Measurements from ENCODE around the gene CLASP1. TPM values are rescaled to one million over a fixed set of nuclear protein-coding genes. Genes with fewer than 3 reads are reported as not detected.
A peak's percentile ranks its signal among the peaks of the same experiment; 100 is the strongest.

Gene CLASP1
- total RNA-seq, 1 donor = 46.0 TPM

- peak; percentile 52 for DNase-seq (ENCODE audit: insufficient read length, low spot score, missing footprints)
- Histone ChIP-seq H3K9me3 (ENCODE audit: low read depth, low read length) (no peaks in the 10 kb centered on the region), H2AFZ (ENCODE audit: low read length) (no peak overlapping the region), H3K36me3 (ENCODE audit: insufficient read depth, low read length) (no peaks in the 10 kb centered on the region), H3K4me3 (ENCODE audit: insufficient read depth, low read length) (no peak overlapping the region), H4K20me1 (ENCODE audit: insufficient read depth, low read length) (no peaks in the 10 kb centered on the region), H3K27me3 (ENCODE audit: insufficient read depth, low read length) (peaks cover 21% of the 10 kb centered on the region), H3K4me2 (ENCODE audit: insufficient read depth, low read length) (no peak overlapping the region), H3K27ac (ENCODE audit: low read depth, low read length) (no peak overlapping the region), H3K4me1 (ENCODE audit: insufficient read depth, low read length) (no peaks in the 10 kb centered on the region), H3K79me2 (ENCODE audit: insufficient read depth, low read length) (no peaks in the 10 kb centered on the region)
- no peak for TF ChIP-seq CTCF (IDR thresholded peaks at IDR 0.05; ENCODE audit: extremely low read depth, low read depth, low read length)
Measured at GRCh38 chr2:121288454-121289231, 360.6 kb downstream of the CLASP1 start.

DNA sequence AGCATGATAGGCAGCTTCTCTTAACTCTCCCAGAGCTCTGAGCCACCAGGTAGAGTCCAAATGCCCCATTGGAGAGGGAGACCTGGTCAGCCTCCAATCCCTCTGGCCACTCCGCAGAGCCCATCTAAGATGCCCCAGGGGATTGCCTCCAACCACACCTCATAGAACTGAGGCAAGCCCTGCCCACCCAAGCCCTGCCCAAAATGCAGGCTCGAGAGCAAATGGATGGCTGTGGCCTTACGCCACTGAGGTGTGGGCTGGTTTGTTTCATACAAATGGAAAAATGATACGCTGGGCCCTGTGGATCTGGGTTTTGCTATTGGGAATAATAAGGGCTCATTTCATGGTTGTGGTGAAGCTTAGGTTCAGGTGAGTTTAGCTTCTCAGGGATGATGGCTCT is 361.3 kb downstream of the CLASP1 start:
- no peak for DNase-seq (ENCODE audit: insufficient read length, low spot score, missing footprints)
- Histone ChIP-seq H3K27me3 (ENCODE audit: insufficient read depth, low read length) (peaks cover 28% of the 10 kb centered on the region), H3K79me2 (ENCODE audit: insufficient read depth, low read length) (no peaks in the 10 kb centered on the region), H3K36me3 (ENCODE audit: insufficient read depth, low read length) (no peaks in the 10 kb centered on the region), H3K4me1 (ENCODE audit: insufficient read depth, low read length) (no peaks in the 10 kb centered on the region), H3K4me3 (ENCODE audit: insufficient read depth, low read length) (no peak overlapping the region), H3K9me3 (ENCODE audit: low read depth, low read length) (no peaks in the 10 kb centered on the region), H2AFZ (ENCODE audit: low read length) (no peak overlapping the region), H4K20me1 (ENCODE audit: insufficient read depth, low read length) (no peaks in the 10 kb centered on the region), H3K4me2 (ENCODE audit: insufficient read depth, low read length) (no peak overlapping the region), H3K27ac (ENCODE audit: low read depth, low read length) (no peak overlapping the region)
- TF ChIP-seq CTCF (IDR thresholded peaks at IDR 0.05; ENCODE audit: extremely low read depth, low read depth, low read length) = no peak

Small RNAs within 50 kb of the gene (small RNA-seq; reads per million reads assigned to genes)
- gene RF00019 (not detected), gene RNU4ATAC (295 reads per million, percentile 98 among the genes with 10 or more reads in this experiment)

Other genes with a start within 250 kb of the CLASP1 start
- gene RNU4ATAC, start 118.6 kb downstream of the CLASP1 start, total RNA-seq = under 0.01 TPM in 1 of 2 replicates, not detected in the other
- gene NIFK, start 87.4 kb upstream of the CLASP1 start, total RNA-seq = 38.6 and 42.7 TPM in 2 replicates
- 48.0 and 50.7 TPM in 2 replicates for gene TSN, start 106.2 kb upstream of the CLASP1 start, total RNA-seq

All from osteoblast (primary cell).